Measurements from ENCODE around the gene MAZ. TPM values are rescaled to one million over a fixed set of nuclear protein-coding genes. Genes with fewer than 3 reads are reported as not detected.

MAZ gene
- total and polyA plus RNA-seq, 2 donors from 2014 or later = 85.5 to 137 TPM

DNA sequence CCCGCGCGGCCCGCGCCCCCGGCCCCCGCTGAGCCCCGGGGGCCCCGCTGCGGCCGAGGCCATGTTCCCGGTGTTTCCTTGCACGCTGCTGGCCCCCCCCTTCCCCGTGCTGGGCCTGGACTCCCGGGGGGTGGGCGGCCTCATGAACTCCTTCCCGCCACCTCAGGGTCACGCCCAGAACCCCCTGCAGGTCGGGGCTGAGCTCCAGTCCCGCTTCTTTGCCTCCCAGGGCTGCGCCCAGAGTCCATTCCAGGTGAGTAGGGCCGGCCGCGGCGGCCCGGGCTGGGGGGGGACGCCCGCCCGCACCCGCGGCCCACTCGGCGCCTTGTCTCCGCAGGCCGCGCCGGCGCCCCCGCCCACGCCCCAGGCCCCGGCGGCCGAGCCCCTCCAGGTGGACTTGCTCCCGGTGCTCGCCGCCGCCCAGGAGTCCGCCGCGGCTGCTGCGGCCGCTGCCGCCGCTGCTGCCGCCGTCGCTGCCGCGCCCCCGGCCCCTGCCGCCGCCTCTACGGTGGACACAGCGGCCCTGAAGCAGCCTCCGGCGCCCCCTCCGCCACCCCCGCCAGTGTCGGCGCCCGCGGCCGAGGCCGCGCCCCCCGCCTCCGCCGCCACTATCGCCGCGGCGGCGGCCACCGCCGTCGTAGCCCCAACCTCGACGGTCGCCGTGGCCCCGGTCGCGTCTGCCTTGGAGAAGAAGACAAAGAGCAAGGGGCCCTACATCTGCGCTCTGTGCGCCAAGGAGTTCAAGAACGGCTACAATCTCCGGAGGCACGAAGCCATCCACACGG lies 504 bp downstream of the MAZ start:
- FAIRE-seq = no peak
- intact Hi-C loops (cut with DNase I) = no loop called here
- TF ChIP-seq, protein P1, sequence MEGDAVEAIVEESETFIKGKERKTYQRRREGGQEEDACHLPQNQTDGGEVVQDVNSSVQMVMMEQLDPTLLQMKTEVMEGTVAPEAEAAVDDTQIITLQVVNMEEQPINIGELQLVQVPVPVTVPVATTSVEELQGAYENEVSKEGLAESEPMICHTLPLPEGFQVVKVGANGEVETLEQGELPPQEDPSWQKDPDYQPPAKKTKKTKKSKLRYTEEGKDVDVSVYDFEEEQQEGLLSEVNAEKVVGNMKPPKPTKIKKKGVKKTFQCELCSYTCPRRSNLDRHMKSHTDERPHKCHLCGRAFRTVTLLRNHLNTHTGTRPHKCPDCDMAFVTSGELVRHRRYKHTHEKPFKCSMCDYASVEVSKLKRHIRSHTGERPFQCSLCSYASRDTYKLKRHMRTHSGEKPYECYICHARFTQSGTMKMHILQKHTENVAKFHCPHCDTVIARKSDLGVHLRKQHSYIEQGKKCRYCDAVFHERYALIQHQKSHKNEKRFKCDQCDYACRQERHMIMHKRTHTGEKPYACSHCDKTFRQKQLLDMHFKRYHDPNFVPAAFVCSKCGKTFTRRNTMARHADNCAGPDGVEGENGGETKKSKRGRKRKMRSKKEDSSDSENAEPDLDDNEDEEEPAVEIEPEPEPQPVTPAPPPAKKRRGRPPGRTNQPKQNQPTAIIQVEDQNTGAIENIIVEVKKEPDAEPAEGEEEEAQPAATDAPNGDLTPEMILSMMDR (IDR thresholded peaks at IDR 0.05; ENCODE audit: borderline replicate concordance, extremely low read depth, insufficient read depth) = no peak
- Histone ChIP-seq H3K27ac (ENCODE audit: low read depth in 2 of 2, low read length in 2 of 2) (peak overlapping the region; percentile 94), H3K9ac (ENCODE audit: low read length in 3 of 3) (peak overlapping the region in 1 of 3 donors; percentile 61), H3K4me3 (ENCODE audit: low read length in 3 of 3) (peak overlapping the region; percentile 56 to 70 (median 59)), H3K4me1 (ENCODE audit: control insufficient read depth in 2 of 3, insufficient read depth in 2 of 3, low read depth in 1 of 3, low read length in 3 of 3) (peaks cover 2 to 38% (median 18%) of the 10 kb centered on the region in 3 donors), H3K27me3 (ENCODE audit: control insufficient read depth, insufficient read depth, low read length) (no peaks in the 10 kb centered on the region), H3K9me3 (ENCODE audit: control insufficient read depth in 2 of 3, insufficient read depth in 1 of 3, low read length in 3 of 3) (no peaks in the 10 kb centered on the region), H3K36me3 (ENCODE audit: control insufficient read depth in 2 of 3, insufficient read depth in 3 of 3, low read length in 3 of 3) (peaks cover 0 to 5% (median 3%) of the 10 kb centered on the region in 3 donors)
- peak; percentile 63 to 92 (median 80) for DNase-seq

DNA sequence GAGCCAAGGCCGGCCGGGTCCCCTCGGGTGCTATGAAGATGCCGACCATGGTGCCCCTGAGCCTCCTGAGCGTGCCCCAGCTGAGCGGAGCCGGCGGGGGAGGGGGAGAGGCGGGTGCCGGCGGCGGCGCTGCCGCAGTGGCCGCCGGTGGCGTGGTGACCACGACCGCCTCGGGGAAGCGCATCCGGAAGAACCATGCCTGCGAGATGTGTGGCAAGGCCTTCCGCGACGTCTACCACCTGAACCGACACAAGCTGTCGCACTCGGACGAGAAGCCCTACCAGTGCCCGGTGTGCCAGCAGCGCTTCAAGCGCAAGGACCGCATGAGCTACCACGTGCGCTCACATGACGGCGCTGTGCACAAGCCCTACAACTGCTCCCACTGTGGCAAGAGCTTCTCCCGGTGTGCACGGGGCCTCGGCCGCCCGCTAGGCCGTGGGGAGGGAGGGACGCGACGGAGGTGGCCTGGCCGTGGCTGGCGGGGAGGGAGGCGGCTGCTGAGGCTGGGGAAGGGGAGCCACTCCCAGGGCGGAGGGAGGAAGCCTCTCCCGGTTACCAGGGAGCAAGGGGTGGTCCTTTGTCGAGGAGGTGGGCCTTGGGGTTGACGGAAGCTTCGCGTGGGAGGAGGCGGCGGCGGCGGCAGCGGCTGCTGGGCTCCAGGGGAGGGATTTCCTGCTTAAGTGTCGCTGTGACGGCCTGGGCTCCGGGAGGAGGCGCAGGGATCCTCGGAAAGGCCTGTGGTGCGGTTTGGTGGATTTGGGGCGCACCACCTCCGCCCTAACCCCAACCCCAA lies 1.3 kb downstream of the MAZ start:
- Histone ChIP-seq H3K9ac (ENCODE audit: low read length in 3 of 3) (peak overlapping the region; percentile 55 to 66 (median 61)), H3K27me3 (ENCODE audit: control insufficient read depth, insufficient read depth, low read length) (no peaks in the 10 kb centered on the region), H3K4me1 (ENCODE audit: control insufficient read depth in 2 of 3, insufficient read depth in 2 of 3, low read depth in 1 of 3, low read length in 3 of 3) (peaks cover 2 to 43% (median 18%) of the 10 kb centered on the region in 3 donors), H3K27ac (ENCODE audit: low read depth in 2 of 2, low read length in 2 of 2) (peak overlapping the region; percentile 94), H3K36me3 (ENCODE audit: control insufficient read depth in 2 of 3, insufficient read depth in 3 of 3, low read length in 3 of 3) (peaks cover 0 to 3% (median 2%) of the 10 kb centered on the region in 3 donors), H3K9me3 (ENCODE audit: control insufficient read depth in 2 of 3, insufficient read depth in 1 of 3, low read length in 3 of 3) (no peaks in the 10 kb centered on the region), H3K4me3 (ENCODE audit: low read length in 3 of 3) (peak overlapping the region; percentile 56 to 70 (median 65))
- intact Hi-C loops (cut with DNase I) = no loop called here
- DNase-seq (peak; percentile 94 to 97 (median 96)), FAIRE-seq (no peak)
- TF ChIP-seq, protein P1 (IDR thresholded peaks at IDR 0.05; ENCODE audit: borderline replicate concordance, extremely low read depth, insufficient read depth) = peak; percentile 45

DNA sequence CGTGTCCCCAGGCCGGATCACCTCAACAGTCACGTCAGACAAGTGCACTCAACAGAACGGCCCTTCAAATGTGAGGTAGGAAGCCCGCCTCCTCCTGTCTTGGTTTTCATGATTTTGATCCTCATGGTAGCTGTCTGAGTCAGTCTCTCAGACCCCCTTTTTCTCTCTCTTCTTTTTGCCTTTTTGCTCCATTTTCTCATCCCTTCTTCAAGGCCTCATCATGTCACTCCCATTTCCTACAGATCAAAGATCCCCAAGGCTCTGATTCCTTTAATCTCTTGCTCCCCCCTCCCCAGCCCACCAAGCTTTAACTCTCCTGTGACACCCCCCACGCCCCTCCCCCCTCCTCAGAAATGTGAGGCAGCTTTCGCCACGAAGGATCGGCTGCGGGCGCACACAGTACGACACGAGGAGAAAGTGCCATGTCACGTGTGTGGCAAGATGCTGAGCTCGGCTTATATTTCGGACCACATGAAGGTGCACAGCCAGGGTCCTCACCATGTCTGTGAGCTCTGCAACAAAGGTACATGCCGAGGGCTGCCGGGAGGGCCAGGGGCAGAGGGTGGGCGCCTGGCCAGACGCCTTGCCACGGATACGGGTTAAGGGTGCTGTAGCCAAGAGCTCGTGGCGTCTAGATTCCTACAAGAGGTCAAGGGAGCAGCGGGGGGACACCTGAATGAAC lies 2.0 kb downstream of the MAZ start:
- H3K36me3 ChIP-seq (ENCODE audit: control insufficient read depth in 2 of 3, insufficient read depth in 3 of 3, low read length in 3 of 3) = peaks cover 0 to 3% (median 2%) of the 10 kb centered on the region in 3 donors
- H3K4me1 ChIP-seq (ENCODE audit: control insufficient read depth in 2 of 3, insufficient read depth in 2 of 3, low read depth in 1 of 3, low read length in 3 of 3) = peaks cover 2 to 43% (median 18%) of the 10 kb centered on the region in 3 donors
- H3K9me3 ChIP-seq (ENCODE audit: control insufficient read depth in 2 of 3, insufficient read depth in 1 of 3, low read length in 3 of 3) = no peaks in the 10 kb centered on the region
- peak overlapping the region; percentile 94 for H3K27ac ChIP-seq (ENCODE audit: low read depth in 2 of 2, low read length in 2 of 2)
- intact Hi-C loops (cut with DNase I) = no loop called here
- FAIRE-seq = no peak
- H3K27me3 ChIP-seq (ENCODE audit: control insufficient read depth, insufficient read depth, low read length) = no peaks in the 10 kb centered on the region
- peak overlapping the region; percentile 38 to 66 (median 55) for H3K9ac ChIP-seq (ENCODE audit: low read length in 3 of 3)
- peak in 3 of 5 donors; percentile 26 to 81 (median 73) for DNase-seq
- peak overlapping the region; percentile 56 to 70 (median 65) for H3K4me3 ChIP-seq (ENCODE audit: low read length in 3 of 3)
- TF ChIP-seq, protein P1 (IDR thresholded peaks at IDR 0.05; ENCODE audit: borderline replicate concordance, extremely low read depth, insufficient read depth) = no peak

All from kidney (tissue), 14 donors.